T-helper 1 cell treated with Interleukin-12 subunit alpha and Interleukin-12 subunit beta and Interleukin-4 antibody, amounts not matched to agents 30 ng/mL and 1 ng/mL, for 36 hours (primary cell): ENCODE results near the gene SAPCD2. TPM values are rescaled to one million over a fixed set of nuclear protein-coding genes. Genes with fewer than 3 reads are reported as not detected.
"Not testable (repeated sequence)": the region's sequence is repeated elsewhere in the genome, so short reads cannot be mapped to it uniquely, and the experiment has no call there.

Experiments
- intact Hi-C: fragments of 100-400 bp; cut with micrococcal nuclease; formaldehyde crosslinking; loops from one replicate; pipeline ENCODE4 v1.15.1; 2024
- total RNA-seq: library from RNA; stranded (reverse); gene quantifications from 2 replicates; pipeline ENCODE4 v1.2.3, GENCODE V29; 2022

Gene SAPCD2
- total RNA-seq, 1 donor from 2014 or later = 19.7 TPM

GRCh38 chr9:137067860-137068538 is 2.4 kb downstream of the SAPCD2 start:
- intact Hi-C loops = loop anchor here (1.0 kb wide), 2 partner anchors 22 to 173 kb away; partner anchors contain the start of genes NPDC1 and TUBB4B

DNA sequence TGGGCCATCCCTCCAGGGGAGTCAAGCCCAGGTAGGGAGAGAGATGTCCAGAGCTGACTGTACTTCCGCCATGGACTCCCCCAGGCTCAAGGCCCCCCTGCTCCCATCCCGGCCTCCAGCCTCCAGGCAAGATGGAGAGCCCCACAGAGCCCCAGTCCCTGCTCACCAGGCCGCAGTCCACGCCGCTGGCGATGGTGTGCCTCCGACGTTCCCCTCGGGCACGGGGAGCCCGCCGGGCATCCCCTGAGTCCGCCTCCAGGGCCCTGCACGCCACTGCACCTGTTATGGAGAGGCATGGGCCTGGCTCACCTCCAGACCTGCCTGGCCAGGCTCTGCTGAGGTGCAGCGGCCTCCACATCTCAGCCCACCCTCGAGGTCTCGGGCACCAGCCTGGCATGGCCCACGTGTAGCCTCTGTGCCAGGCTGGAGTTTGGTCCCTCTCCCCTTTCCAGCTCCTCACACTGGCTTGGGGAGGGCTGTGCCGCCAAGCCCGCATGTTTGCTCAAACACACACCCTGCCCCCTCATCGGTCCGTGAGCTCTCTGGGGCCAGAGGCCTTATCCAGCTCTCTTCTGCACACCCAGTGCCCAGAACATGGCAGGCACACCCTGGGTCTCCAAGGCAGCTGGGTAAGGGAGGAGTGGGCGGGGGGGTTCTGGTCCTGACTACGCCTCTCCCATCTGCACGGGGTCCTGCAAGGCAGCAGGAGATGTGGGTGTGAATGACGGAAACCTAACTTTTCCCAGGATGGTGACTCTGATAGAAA is 4.1 kb downstream of the SAPCD2 start:
- intact Hi-C loops = no loop called here

DNA sequence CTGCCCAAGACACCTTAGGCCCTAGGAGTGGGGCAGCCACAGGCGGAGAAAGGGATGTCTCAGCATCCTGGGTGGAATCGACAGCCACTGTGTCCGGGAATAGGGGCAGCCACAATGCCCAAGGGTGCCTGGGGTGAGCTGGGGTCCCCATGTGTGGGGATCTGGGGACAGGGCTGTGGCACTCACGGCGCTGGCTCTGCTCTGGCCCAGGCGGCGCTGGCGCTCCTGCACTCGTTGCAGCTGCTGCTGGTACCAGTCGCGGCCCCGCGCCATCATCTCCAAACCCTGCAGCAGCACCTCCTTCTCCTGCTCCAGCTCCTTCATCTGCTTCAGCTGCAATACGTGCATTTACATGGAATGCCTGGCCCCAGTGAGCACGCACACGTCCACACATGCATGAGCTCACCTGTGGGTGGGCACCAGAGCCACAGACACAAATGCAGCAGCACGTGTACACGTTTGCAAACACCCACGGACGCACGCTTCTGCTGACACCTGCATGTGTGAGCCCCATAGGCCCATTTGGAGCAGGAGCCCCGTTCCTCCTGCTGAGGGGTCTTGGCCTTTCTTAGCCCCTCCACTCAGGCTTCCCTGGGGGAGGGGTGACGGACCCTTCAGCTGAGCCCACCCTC is 4.9 kb downstream of the SAPCD2 start:
- intact Hi-C loops = no loop called here

- intact Hi-C loops = no loop called here
These were observed 5.5 kb downstream of the SAPCD2 start for GRCh38 chr9:137064880-137065164.

DNA sequence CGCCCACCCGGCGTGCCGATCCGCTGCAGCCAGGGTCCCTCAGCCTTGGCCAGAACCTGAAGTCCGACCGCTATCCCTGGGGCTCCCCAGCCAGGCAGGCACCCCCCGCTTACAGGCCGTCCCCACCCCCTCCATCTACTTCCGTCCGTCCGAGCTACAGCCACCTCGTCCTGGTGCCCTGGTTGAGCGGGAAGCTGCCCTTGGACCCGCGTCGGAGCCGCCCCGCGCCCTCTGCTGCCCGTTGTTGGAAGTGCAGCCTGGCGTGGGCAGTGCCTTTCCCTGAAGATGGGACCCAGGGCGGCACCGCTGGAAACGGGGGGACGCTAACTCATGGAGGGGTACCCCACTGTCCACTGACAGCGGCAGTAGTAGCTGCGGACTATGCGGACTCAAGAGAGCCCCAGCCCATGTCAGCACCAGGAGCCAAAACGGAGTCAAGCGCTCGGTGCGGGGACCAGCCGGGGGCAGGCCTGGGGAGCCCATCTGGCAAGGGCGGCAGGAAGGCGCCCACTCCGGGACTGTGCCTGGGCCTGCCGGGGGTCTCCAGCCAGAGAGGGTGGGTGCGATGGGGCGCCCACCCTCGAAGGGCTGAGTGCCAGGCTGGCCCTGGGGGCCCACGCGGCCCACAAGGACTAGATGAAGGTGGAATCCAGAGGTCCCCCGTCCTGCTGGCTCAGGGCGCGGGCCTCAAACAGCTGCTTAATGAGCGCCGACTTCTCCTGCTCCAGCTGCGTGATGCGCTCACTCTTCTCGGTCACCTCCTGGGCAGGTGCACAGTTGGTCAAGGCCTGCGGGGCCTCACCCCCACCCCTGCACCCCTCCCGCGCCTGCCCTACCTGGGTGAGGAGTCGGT is 6.1 kb downstream of the SAPCD2 start:
- intact Hi-C loops = no loop called here

GRCh38 chr9:137063311-137064026 is 6.9 kb downstream of the SAPCD2 start:
- intact Hi-C loops = no loop called here

GRCh38 chr9:137062798-137063197 is 7.6 kb downstream of the SAPCD2 start:
- intact Hi-C loops = not testable (repeated sequence)

DNA sequence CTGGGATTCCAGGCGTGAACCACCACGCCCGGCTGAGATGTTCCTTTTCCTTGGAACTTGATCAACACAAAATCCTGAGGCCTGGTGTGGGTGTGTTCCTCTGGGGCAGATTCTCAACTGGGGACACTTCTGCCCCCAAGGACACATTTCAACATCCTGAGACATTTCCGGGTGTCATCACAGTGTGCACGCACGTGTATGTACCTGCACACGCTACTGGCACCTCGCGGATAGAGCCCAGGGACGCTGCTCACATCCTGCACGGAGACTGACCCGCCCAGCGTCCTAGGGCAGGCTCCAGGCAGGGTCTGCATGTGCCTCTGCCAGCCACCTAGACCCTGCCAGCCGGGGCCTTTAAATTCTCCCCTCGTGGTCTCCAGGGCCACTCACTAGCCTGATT is 8.0 kb downstream of the SAPCD2 start:
- intact Hi-C loops = no loop called here

GRCh38 chr9:137058521-137059234 is 11.7 kb downstream of the SAPCD2 start:
- intact Hi-C loops = no loop called here

DNA sequence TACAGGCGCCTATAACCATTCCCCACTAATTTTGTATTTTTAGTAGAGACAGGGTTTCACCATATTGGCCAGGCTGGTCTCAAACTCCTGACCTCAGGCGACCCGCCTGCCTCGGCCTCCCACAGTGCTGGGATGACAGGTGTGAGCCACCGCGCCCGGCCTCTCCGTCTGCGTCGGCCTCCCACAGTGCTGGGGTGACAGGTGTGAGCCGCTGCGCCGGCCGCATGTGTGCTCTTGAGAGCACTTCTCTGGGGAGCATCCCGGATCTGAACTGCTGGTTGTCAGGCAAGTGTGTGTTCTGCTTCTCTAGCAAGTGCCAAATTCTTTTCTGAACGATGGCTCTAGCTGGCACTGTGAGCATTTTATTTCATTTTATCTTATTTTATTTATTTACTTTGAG is 12.8 kb downstream of the SAPCD2 start:
- intact Hi-C loops = no loop called here

GRCh38 chr9:137056739-137057415 is 13.5 kb downstream of the SAPCD2 start:
- intact Hi-C loops = no loop called here

DNA sequence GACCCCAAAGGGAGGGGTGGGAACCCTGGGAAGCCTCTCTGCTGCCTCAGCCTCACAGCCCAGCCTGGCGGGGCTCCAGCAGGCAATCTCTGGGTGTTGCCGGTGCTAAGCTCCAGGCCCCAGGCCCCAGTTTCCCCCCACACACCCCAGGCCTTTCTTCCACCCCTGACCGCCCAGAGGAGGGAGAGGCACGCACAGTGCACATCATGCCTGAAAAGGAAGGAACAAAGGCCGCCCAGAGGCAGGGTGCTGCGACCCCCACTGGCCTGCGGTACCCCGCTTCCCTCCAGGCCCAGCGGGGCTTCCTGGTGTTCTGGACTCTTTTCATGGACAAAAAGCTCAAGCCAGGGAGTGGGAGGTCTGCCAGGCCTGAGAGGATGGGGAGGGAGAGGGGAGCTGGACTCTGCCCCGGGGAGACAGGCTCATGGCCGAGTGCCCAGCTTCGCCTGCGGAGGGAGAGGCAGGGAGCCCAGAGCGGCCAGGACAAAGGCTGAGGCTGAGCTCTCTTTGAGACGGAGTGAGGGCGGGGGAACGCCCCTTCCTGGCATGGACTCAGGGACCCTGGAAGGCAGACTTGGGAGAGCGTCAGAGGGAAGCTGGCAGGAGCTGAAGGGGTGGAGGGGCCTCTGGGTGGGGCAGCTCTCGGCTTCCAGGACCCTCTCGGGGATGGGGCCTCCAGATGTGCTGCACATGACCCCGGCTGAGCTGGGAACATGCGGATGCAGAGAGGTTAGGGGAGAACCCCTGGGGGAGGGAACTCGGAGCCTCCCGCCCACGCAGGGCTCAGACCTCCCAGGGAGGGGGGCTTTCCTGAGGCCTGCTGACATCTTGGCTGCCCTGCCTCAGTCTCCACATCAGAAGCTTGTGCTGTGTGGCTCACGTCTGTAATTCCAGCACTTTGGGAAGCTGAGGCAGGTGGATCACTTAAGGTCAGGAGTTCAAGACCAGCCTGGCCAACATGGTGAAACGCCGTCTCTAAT is 14.7 kb downstream of the SAPCD2 start:
- intact Hi-C loops = no loop called here

GRCh38 chr9:137054932-137055384 is 15.4 kb downstream of the SAPCD2 start:
- intact Hi-C loops = no loop called here

- intact Hi-C loops = no loop called here
These were observed 16.1 kb downstream of the SAPCD2 start, which contains the start of gene ENTPD2 for GRCh38 chr9:137053944-137054931. Gene ENTPD2 (minus strand): TSS chr9:137054061. CDS start chr9:137053997, 64 bp downstream.

DNA sequence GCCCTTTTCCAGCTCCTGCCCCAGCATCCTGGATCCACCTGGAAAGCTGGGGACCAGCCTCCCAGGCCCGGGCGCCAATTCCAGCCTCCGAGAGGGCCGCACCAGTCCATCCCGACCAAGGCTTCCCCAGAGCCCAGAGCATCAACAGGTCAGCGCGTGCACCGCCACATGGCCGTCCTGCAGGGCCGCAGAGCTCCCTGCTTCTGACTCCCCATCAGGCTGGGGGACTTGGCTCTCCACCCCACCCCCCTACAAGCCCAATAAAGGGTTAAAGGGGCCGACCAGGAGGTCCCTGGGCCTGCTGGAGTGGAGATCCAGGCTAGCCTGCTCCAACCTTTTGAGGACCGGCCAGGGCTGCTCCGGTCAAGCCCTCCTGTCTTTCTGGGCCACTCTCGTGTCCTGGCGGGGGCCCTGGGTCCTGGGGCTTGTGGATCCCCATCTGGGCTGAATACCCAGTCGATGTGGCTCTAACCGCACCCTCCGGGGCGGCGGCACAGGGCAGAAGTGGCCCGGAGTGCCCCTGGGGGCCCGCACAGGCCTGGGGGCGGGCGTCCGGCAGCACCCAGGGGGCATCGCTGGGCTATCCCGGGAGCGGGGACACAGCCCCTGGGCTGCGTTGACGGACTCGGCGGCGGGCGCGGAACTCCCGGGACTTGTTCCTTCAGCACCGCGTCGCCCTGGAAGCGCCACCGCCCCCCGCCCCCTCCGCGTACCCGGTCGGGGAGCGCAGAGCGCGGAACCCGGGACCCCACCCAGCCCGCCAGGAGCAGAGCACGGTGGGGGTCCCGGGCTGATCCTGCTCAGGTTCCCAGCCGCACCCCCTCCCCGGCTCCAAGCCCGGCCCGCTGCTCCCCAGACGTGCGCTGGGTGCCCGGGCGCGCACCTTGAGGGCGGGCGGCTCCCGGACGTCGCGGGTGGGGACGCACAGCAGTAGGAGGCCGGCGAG is 17.1 kb downstream of the SAPCD2 start:
- intact Hi-C loops = no loop called here

GRCh38 chr9:137052293-137052692 is 18.1 kb downstream of the SAPCD2 start:
- intact Hi-C loops = no loop called here
